HK-2 (cell line): ENCODE results near the gene UGT1A3.

Source experiments
- DNase-seq: peaks from one replicate; pipeline ENCODE4 v3.0.0-alpha.2; 2018; ENCODE audit not compliant: unreplicated experiment

Gene UGT1A3

DNA sequence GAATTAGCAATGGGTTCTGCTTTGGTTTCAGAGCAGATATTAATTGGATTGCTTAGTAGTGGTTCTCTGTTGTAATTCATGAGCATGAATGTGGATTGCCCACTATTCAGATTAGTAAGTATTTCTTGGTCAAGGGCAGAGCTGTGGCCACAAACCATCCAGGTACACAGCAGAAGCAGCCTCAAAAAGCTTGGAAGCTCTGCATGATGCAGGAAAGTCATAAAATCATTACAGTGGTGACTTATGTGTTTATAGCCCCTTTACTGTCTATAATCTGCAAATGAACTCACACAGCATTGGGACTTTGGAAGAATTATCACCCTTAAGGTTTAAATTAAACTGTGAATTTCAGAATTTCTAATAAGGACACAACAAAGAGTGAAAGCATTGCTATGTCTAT is 29.3 kb downstream of the UGT1A3 start:
- DNase-seq = no peak

DNA sequence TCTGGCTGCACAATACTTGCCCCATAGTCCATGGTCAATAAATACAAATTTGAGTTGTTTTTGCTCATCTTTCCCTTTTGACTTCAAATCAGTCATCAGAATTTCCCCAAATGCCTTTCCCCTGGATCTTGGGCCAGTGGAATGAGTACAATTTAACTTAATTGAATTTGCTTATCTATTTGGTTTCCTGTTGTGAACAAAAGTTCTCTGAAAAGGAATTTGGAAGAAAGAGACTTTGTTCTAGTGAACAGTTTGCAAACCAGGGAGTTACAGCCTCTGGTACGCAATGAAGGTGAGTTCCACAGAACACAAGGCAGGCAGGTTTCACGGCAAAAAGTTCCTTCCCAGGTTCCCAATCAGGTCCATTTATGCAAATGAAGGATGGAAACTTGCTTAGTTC is 30.0 kb downstream of the UGT1A3 start:
- DNase-seq = no peak

DNA sequence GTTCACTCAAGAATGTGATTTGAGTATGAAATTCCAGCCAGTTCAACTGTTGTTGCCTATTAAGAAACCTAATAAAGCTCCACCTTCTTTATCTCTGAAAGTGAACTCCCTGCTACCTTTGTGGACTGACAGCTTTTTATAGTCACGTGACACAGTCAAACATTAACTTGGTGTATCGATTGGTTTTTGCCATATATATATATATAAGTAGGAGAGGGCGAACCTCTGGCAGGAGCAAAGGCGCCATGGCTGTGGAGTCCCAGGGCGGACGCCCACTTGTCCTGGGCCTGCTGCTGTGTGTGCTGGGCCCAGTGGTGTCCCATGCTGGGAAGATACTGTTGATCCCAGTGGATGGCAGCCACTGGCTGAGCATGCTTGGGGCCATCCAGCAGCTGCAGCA is 31.2 kb downstream of the UGT1A3 start, which contains the start of gene UGT1A1:
Gene UGT1A1, plus strand, starts transcription at position 228 of the 400 bp plus-strand sequence. Its CDS starts 18 bp downstream, at position 246.
- no peak for DNase-seq

DNA sequence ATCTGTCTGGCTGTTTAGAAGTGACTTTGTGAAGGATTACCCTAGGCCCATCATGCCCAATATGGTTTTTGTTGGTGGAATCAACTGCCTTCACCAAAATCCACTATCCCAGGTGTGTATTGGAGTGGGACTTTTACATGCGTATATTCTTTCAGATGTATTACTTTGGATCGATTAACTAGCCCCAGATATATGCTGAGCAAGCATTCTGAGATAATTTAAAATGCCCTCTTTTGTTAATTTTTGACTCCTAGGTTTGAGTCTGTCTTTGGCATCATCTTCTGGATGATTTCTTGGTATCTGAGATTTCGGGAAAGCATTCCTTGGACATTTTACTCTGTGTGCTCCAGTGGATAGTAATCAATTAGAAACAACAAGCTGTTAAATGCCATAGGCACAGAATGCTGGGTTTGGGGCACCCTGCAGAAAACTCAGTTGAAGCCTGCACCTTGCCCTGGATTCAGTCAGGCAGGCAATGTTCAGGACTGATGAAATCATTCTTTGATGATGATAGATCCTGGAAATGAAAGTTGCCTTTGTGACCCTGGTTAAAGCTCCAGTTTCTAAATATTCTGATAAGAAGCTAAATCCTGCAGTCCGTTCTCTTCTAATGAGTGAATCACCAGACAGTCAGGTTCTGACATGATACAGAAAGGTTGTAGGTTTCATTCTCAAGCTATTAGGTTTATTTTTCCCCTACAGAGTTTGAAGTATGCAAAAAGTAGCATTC is 32.4 kb downstream of the UGT1A3 start:
- DNase-seq = no peak

DNA sequence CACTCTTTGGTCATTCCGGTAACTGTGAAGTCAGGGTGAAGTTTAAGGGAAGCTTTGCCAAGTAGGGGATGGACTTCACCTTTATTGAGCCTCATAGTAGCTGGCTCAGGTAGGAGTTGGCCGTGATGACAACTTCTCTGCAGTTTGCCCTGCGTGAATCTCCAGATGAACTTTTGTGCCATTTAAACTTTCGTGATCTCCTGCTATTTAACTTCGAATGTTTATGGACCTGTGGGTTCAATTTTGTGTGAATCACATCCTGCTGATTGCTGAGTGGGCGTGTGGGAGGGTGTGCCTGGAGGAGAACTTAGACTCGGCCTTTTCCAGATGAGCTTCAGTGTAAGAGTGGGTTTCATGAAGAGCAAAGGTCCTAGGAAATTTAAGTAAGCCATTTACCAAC is 35.4 kb downstream of the UGT1A3 start:
- peak; percentile 4 for DNase-seq

DNA sequence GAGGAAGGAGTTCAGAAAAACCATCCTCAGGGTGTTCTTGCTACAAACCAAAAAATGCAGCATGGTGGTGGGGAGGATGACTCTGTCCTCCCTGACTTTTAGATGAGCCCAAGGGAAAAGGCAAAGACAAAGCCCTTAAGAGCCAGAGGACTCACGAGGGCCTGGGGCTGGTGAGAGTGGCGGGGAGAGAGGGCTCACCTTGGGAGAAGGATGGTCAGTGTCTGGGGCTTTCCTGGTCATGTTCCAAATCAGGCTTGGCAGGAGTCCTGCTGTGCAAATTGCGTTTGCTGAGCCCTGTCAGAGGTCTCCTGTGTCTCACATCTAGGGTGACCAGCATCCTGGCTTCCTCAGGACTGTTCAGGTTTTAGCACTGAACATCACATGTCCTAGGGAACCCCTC is 35.9 kb downstream of the UGT1A3 start:
- no peak for DNase-seq

DNA sequence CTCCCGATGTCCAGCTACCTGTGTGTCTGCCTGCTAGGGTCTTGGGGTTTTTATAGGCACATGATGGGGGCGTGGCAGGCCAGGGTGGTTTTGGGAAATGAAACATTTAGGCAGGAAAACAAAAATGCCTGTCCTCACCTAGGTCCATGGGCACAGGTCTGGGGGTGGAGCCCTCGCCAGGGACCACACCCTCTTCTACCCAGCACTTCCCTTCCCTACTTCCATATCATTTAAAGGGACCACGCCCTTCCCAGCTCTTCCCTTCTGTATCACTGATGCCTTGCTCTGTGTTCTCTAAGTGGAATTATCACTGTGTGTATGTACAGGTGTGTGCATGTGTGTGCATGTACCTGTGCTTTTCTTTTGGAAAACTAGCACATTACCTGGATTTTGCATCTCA is 37.6 kb downstream of the UGT1A3 start:
- no peak for DNase-seq

DNA sequence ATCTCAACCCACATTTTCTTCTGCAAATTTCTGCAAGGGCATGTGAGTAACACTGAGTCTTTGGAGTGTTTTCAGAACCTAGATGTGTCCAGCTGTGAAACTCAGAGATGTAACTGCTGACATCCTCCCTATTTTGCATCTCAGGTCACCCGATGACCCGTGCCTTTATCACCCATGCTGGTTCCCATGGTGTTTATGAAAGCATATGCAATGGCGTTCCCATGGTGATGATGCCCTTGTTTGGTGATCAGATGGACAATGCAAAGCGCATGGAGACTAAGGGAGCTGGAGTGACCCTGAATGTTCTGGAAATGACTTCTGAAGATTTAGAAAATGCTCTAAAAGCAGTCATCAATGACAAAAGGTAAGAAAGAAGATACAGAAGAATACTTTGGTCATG is 39.2 kb downstream of the UGT1A3 start:
- DNase-seq = no peak

DNA sequence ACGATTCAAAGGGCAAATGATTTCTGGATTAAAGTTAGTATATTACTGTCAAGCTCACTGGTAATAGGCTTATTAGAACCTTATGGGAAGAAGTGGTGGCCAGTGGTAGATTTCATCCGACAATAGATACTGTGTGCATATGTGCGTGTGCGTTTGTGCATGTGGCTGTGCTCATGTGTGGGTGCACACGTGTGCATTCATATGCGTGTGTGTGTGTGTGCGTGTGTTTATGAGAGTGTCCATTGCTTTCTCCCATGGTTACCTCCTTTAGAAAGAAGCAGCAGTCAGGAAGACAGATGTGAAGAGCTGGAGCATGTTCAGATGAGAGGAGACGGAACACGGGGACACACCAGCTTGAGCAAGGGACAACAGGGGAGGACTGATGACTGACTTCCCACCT is 40.4 kb downstream of the UGT1A3 start:
- no peak for DNase-seq

DNA sequence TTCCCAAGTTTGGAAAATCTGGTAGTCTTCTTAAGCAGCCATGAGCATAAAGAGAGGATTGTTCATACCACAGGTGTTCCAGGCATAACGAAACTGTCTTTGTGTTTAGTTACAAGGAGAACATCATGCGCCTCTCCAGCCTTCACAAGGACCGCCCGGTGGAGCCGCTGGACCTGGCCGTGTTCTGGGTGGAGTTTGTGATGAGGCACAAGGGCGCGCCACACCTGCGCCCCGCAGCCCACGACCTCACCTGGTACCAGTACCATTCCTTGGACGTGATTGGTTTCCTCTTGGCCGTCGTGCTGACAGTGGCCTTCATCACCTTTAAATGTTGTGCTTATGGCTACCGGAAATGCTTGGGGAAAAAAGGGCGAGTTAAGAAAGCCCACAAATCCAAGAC is 43.3 kb downstream of the UGT1A3 start:
- DNase-seq = no peak

DNA sequence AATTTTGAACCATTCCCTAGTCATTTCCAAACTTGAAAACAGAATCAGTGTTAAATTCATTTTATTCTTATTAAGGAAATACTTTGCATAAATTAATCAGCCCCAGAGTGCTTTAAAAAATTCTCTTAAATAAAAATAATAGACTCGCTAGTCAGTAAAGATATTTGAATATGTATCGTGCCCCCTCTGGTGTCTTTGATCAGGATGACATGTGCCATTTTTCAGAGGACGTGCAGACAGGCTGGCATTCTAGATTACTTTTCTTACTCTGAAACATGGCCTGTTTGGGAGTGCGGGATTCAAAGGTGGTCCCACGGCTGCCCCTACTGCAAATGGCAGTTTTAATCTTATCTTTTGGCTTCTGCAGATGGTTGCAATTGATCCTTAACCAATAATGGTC is 43.7 kb downstream of the UGT1A3 start:
- DNase-seq = no peak

DNA sequence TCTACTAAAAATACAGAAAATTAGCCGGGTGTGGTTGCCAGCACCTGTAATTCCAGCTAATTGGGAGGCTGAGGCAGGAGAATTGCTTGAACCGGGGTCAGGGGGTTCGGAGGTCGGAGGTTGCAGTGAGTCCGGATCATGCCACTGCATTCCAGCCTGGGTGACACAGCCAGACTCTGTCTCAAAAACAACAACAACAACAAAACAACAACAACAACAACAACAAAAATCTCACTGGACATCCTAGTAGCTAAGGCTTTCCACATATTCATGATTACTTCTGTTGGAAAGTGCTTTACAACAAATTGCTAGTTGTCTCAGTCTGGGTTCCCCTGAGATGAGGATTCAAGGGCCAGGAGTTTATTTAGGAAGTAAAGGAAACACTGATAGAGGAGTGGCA is 45.0 kb downstream of the UGT1A3 start:
- DNase-seq = no peak

DNA sequence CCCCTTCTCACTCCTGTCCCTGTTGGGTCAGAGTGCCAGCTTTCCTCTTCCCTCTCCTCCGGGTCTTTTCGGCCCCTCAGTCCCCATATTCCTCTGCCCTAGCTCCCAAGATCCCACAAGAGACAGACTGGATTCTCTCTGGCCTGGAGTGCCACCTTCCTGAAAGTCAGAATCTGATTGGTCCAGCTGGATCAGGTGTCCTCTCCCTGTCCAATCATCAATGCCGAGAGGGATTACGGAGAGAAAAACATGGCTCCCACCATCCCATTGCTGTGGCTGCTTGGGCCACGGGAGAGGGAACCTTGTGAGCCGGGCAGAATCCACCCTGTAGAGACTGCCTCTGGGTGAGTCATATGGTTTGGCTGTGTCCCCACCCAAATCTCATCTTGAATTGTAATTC is 46.6 kb downstream of the UGT1A3 start:
- no peak for DNase-seq

DNA sequence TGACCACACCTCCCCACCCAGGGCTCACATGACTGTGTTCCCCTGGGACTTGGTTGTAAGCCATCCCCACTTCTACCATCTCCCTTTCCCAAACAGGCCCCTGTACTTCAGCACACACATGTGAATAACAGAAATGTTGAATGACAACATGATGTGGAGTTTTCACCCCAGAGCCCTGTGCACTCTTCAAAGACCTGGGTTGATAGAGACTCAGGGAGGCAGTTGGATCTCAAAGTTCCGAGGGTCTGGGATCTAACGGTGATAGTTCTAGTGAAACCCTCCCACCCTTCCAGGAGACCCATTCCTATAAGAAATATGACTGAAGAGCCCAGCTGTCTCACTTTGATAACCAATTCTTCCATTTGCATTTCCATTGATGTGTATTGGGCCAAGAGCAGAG is 49.2 kb downstream of the UGT1A3 start, which contains the start of gene MROH2A:
Gene MROH2A, plus strand, starts transcription at position 301 of the 400 bp plus-strand sequence. CDS start 1,029 bp downstream, outside the sequence.
- no peak for DNase-seq

DNA sequence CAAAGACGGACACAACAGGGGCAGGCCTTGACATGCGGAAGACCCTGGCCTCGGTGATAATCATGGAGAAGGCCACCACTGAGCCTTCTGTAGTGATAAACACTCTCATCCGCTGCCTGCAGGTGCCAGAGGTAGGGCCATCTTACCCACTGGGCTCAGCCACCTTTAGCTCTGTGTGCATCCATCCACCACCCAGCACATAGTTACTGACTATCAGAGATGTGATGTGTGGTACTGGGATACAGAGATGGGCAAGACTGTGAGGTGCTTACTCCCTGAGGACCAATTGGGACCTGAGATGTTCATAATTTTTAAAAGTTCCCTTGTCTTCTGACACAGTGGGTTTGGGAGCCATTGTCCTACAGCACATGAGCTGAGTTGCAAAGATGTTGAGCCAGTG is 50.9 kb downstream of the UGT1A3 start:
- DNase-seq = no peak

DNA sequence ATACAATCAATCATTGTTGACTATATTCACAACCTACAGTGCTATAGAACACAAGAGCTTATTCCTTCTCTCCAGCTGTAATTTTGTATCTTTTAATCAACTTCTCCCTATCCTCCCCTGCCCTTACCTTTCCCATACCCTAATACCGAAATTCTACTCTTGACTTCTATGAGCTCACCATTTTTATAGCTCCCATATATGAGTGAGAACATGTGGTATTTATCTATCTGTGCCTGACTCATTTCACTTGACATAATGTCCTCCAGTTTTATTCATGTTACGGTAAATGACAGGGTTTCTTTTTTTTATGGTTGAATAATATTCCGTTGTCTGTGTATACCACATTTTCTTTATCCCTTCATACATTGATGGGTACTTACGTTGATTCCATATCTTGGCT is 51.9 kb downstream of the UGT1A3 start:
- no peak for DNase-seq

DNA sequence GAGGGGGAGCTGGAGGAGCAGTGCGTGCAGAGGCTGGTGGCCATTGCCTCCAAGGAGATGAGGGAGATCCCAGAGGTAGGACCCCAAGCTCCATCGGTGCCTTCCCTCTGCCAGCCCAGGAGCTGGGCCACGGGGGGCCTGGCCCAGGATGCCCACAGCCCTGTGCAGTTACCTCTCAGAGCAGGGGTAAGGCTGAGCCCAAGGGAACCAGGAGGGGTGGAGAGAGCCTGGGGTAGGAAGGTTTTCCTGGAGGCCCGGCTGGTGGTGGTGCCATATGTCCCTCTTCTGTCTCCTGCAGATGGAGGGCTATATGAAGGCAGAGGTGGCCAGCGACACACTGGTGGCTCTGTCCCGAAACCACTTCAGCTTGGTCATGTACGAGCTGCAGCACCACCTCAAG is 60.7 kb downstream of the UGT1A3 start:
- no peak for DNase-seq

DNA sequence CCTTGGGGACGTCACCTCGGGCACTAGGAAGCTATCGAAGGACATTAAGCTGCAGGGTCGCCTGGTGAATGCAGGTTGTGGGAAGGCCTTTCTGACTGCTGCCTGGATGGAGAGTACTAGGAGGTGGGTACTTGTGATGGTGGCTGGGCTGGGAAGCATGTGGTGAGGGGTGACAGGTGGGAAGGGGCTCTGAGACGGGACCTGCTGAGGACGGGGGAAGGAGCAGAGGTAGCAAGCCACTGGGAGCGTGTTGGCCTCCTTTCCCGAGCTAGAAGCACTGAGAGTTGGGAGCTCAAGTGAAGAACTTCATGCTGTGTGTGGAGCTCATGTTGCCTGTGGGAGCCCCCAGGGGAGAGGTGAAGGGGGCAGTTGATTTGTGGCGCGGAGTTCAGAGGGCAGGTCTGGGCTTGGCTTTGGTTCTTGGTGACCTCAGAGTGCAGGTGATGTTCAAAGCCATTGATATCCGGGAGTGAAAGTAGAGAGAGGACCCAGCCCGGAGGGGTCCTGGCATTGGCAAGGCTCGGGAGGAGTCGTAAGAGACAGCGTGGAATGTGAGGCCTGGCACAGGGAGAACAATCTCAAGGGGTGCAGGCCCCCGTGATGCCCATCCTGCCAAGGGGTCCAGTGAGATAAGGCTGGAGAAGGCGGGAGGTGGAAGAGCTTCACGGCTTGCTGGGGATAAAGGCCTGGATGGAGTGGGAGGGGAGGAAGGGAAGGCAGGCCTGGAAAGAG is 62.5 kb downstream of the UGT1A3 start:
- no peak for DNase-seq

DNA sequence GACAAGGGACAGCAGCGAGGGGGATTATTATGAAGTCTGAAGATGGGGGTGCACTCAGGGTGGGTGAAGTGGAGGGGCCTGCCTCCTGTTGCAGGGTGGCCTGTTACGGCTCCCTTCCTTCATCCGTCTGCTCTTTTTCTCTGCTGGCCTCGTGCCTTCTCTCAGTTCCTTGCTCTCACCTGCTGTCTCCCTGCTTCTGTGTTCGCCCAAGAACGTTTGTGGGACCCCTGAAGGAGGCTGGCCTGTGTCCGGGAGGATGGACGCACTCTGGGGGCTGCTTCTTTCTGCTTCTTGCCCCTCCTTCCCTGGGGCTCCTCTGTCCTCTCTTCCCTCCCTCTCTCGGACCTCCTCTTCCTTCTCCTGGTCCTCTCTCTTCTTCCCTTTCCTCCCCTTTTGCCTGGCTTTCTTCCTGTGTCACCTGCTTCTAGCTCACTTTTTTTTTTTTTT is 63.1 kb downstream of the UGT1A3 start:
- no peak for DNase-seq

DNA sequence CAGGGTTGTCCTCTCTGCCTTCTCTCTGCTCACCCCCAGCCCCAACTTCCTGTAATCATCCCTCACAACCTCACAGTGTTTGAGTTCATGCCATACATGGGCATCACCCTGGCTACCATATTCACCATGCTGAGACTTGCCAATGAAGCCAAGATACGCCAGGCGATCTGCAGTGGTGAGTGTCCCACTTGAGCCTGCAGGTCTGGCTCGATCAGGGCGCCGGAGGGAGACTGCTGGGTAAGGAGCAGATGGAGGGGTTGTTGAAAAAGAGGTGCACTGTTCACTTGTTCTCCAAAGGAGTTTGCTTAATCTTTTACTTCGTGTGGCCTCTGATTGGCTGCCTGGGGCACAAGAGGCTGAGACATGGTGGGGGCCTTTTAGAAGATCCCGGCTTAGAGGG is 63.9 kb downstream of the UGT1A3 start:
- no peak for DNase-seq

DNA sequence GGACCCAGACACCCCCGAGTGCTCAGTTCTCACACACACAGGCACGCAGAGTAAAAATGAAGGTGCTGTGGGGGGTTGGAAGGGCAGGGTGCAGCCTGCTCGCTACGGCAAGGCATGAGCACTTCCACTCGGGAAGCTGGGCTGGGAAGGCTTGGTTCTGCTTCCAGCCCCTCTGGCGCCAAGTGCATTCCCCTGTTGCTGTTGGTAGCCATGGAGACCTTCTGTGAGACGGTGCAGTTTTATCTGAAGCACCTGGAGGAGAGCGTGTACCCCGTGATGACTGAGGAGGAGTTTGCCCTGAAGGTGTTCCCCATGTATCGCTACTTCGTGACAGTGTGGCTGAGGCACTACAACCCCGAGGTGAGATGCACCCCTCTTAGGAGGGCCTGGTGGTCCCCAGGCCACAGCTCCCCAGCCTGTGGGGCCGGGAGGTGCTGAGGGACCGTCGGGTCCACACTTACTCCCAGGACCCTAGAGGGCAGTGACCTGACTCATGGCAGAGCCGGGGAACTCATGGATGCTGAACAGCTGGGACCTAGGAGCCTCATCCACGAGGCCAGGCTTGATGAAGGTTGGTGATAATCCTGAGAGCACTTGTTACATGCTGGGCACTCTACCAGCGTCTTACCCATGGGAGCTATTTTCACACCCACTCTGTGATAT is 64.8 kb downstream of the UGT1A3 start:
- no peak for DNase-seq

DNA sequence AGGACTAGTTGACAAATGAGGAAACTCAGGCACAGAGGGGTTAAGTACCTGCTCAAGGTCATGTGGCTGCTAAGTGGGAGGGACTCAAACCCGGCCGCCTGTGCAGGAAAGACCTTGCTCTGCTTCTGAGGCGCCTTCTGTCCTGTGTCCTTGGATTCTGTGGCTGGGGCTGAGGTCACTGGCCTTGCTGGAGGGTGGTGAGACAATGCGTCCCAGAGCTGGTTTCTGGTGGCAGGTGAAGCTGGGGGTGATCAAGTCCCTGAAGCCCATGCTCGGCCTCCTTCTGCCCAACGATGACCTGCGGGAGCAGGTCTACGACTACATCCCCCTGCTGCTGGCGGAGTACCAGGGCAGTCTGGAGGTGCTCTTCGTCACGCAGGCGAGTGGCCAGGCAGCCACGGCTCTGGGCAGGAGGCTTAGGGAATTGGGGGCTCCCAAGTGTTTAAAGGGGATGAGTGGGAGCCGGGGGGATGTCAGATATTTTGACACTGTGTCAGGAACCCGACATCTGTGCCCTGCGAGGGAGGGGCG is 65.4 kb downstream of the UGT1A3 start:
- DNase-seq = no peak
